HG03097 (cell line): Measurements from ENCODE around the gene IGSF11.
A peak's percentile ranks its signal among the peaks of the same experiment; 100 is the strongest.

Source experiments
- ATAC-seq: cut with Tn5 transposase; IDR thresholded peaks from one replicate; pipeline ENCODE4 v1.9.1; 2021; ENCODE audit not compliant: unreplicated experiment, low FRiP score

The IGSF11 gene

DNA sequence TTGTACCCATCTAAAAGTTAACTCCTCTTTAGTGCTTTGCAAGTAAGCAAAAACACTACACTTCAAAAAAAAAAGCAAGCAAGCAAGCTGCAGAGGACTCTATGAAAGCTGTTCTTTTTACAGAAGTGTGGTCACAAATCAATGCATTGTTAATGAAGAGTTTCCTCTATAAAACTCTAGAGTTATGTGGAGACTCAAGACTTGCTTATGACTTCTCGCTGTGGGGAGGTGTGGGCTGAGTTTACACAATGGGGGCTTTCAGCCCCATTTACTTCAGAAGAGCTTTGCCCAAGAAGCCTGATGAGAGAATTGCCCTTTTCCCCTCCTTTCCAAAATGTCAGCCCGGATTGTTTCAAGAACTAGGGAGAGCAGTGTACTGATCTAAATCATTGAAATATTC is 144.4 kb downstream of the IGSF11 start:
- ATAC-seq, result no peak

DNA sequence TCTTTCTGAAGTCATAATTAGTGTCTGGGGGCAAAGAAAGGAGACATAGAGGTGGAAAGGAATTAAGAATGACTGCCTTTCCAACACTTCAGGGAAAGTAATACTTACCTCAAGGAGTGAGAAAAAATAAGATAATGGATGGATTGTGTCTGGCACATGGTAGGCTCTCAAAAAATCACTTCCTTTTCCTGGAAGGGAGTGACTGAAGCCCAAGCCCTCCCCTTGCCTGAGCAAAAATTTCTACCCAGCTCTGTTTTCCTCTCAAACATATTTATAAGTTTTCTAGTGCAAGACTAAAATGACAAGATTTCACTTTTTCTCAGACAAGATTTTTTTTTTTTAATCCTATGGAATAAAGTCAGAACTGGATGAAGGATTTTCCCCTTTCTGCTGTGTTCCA is 145.0 kb downstream of the IGSF11 start:
- ATAC-seq, result no peak

DNA sequence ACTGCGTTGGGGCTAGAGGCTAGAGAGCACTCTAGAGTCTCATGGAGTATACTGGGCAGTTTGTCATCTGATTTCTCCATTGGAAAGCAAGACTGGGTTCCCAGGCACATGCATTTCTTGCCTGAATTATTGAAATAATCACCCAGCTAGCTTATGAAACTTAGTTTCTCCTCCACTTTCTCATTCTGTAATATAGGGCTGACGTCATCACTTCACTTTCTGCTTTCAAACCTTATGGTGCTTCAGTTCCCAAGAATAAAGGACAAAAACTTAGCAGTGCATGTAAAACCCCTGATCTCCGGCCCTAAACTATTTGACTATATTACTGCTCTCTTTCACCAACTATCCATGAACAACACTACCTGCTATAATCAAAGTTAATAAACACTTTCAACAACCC is 147.9 kb downstream of the IGSF11 start:
- no peak for ATAC-seq

DNA sequence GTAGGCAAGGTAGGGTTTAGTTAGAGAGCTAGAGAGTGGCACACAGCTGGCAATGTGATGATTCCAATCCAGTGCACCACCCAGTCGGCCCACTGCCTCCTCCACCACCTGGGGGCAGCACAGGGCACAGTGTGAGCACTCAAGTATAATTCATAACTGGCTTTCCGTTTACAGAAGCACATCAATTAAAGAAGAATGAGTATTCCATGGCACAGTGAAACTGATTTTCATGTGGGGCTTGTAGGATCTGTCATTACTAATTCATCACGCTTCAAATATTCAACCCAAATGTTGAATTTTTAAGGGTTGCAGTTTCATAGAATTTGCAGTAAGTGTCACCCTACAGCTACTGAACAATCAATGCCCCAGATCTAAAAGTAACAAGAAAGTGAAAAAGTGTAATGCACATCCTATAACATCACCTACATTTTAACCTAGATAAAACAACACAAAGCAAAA is 149.9 kb downstream of the IGSF11 start:
- peak; percentile 73 for ATAC-seq

DNA sequence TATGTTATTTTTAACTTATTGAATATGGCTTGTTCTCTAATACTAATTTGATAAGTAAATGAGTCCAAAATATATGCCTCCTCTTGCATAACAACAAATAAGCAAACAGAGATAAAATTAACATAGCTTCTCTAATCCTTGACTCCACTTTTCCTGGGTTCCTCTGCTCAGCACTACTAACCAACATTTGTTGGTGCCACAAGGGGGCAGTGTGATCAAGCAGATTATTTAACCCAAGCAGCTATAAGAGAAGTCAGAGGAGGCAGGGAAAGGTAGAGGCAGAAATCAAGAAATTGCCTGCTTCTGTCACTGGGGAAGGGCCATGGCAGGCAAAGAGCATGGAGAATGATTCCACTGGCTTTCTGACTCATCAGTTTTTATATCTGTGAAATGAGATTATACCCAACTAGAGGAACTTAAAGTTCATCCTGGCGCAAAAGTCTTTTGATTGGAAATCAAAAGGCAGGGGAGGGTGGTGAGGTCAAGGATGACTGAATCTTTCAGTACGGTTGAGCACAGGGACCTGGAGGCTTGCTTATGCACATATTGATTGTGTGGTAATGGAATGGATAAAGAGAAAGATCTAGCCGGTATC is 152.2 kb downstream of the IGSF11 start:
- peak; percentile 64 for ATAC-seq

DNA sequence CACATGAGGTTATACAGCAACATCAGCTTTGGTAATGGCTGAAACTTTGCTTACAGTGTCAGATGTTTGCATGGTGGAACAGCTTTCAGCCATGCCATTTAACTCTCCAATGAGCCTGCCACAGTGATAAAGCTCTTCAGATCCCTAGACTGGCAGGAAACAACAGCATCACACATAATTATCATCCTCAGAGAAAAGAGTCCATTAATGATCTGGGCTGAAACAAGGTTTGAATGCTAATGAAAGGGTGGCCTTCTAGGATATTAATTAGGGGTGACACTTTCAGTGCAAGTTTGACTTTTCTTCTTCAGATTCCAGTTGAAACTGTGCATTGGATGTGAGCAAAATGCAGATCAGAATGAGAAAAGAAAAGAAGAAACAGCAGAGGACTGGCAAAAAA is 166.6 kb downstream of the IGSF11 start:
- ATAC-seq, result no peak

DNA sequence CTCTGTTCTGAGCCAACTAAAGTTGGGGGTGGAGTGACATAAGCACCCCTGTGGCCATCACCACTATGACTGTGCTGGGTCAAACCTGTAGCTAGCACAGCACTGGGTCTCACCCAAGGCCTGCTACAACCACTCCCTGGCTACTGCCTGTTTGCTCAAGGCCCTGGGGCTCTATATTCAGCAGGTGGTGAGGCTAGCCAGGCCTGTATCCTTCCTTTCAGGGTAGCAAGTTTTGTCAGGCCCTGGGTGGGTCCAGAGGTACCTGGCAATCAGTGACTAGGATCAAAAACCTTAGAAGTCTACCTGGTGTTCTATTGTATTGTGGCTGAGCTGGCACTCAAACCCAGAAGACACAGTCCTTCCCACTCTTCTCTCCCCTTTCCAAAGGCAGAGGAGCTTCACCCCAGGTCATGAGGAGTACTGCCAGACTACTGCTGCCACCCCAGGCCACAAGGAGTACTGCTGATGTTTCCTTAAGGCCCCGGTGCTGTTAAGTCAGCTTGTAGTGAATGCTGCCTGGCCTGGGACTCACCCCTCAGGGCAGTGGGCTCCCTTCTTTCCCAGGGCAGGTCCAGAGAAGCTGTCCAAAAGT is 170.8 kb downstream of the IGSF11 start:
- ATAC-seq, result no peak

DNA sequence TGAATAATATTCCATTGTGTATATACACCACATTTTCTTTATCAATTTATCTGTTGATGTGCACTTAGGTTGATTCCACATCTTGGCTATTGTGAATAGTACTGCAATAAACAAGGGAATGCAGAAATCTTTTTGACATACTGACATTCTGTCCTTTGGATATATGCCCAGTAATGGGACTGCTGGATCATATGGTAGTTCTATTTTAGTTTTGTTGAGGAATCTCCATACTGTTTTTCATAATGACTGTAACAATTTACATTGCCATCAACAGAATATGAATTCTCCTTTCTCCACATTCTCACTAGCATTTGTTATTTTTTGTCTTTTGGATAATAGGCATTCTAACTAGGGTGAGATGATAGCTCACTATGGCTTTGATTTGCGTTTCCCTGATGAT is 174.7 kb downstream of the IGSF11 start:
- ATAC-seq, result no peak

DNA sequence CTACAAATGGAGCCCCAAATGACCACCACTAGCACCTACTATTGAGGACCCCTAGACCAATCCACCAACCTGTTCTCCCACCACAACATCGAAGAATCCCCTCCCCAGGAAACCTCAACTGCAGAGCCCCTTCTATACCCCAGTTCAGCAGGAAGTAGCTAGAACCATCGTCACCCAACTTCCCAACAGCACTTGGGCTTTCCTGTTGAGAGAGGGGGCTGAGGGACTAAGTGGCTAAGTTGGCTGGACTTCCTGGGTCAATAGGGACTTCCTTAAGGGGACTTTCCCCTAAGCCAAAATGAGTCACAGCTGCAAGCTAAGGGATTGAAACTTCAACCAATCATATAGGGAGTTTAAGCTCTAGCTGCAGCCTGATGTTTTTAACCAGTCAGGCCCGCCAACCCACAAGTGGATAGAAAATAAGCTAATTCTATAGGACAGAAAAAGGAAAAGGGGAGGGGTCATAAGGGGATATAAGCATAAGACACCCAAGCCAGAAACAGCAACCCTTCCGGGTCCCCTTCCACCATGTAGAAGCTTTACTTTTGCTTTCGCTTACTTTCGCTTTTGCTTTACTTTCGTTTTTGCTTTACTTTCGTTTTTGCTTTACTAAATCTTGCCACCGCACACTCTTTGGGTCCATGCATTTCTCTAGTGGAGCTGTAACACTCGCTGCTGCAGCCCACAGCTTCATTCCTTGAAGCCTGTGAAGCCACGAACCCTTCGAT is 183.0 kb downstream of the IGSF11 start:
- ATAC-seq, result peak; percentile 83

DNA sequence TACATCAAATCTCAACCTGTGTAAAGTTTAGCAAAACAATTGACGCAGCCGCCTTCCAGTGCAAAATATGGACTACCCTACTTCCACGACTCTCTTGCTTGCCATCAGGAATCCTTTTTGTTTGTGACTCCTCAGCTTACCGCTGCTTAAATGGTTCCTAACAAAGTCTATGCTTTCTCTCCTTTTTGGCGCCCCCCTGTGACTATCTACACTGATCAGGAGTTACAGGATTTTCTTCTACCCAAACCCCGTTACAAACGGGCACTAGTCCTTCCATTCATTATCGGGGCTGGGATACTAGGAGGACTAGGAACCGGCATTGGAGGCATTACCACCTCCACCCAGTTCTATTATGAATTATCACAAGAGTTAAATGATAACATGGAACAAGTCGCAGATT is 184.0 kb downstream of the IGSF11 start:
- ATAC-seq, result no peak
